K562 (cell line): ENCODE measurements around the gene ICE2. TPM values are rescaled to one million over a fixed set of nuclear protein-coding genes. Genes with fewer than 3 reads are reported as not detected.

Experiments
- ATF1 ChIP-seq, 2 experiments: fragments of 450-650 bp in 1 of 2; IDR thresholded peaks; 2 replicates each; pipeline ENCODE4 v1.6.1; 2016; ENCODE audit warnings: missing compliant biosample characterization in 1 of 2, missing genetic modification characterization in 1 of 2
- BDP1 ChIP-seq: IDR thresholded peaks from 3 replicates; pipeline ENCODE4 v1.6.1; 2011; ENCODE audit not compliant: insufficient read length, insufficient read depth
- CHD1 ChIP-seq: fragments of 200-600 bp; sonication (generic); IDR thresholded peaks from one replicate; pipeline ENCODE4 v1.6.1; 2012; ENCODE audit warnings: mild to moderate bottlenecking, moderate library complexity, low read length, inconsistent platforms
- MYNN ChIP-seq, 2 experiments: sonication (generic); formaldehyde crosslinking in 1 of 2; IDR thresholded peaks; 2 replicates each; pipeline versions ENCODE4 v1.5.0 to v1.6.1; 2016 to 2020; ENCODE audit warnings: antibody characterized with exemption in 1 of 2, missing genetic modification reagents in 1 of 2
- PHB ChIP-seq: fragments of 250-450 bp; sonication (Bioruptor Pico); IDR thresholded peaks from 2 replicates; pipeline ENCODE4 v1.5.0; 2021
- TAF7 ChIP-seq: fragments of 450-650 bp; IDR thresholded peaks from 2 replicates; pipeline ENCODE4 v1.6.1; 2016; ENCODE audit warnings: missing genetic modification characterization, missing compliant biosample characterization
- polyA plus RNA-seq, 8 experiments: library from polyadenylated mRNA; depleted of rRNA in 4 of 8; stranded (reverse) in 5 of 8; unstranded in 3 of 8; fragments of >200 nt; fragmentation: Nextera tagmentation in 2 of 8; fragmentation: Illumina TruSeq in 1 of 8; extraction: Ambion mirVana in 2 of 8; extraction: Trizol in 1 of 8; gene quantifications; 2 replicates each; pipeline versions ENCODE4 v1.2.1 to v1.2.3, GENCODE V29; 2011 to 2014; ENCODE audit warnings: inconsistent platforms in 1 of 8, missing spikeins in 1 of 8
- total RNA-seq, 7 experiments: library from RNA; depleted of rRNA in 6 of 7; stranded (reverse); fragments of >200 nt in 6 of 7; fragmentation: Illumina TruSeq in 2 of 7; extraction: Trizol in 2 of 7; gene quantifications; 2 replicates each; pipeline versions ENCODE4 v1.2.1 to v1.2.3, GENCODE V29; 2011 to 2021; ENCODE audit warnings: low replicate concordance in 1 of 7
- TF ChIP-seq, protein P1 (sequence below), 2 experiments: fragments of 450-650 bp; IDR thresholded peaks; 2 replicates each; pipeline ENCODE4 v1.6.1; 2018; ENCODE audit warnings: mild to moderate bottlenecking in 2 of 2, low read depth in 1 of 2; ENCODE audit not compliant: partially characterized antibody in 2 of 2
- TF ChIP-seq, protein P2 (sequence below), 2 experiments: fragments of 450-650 bp in 1 of 2; sonication (generic) in 1 of 2; formaldehyde crosslinking in 1 of 2; IDR thresholded peaks; 2 replicates each; pipeline versions ENCODE4 v1.7.1 to v1.9.0; 2016 to 2022; ENCODE audit warnings: inconsistent platforms in 1 of 2, mild to moderate bottlenecking in 1 of 2, missing genetic modification reagents in 1 of 2

ICE2 gene
- total and polyA plus RNA-seq, 9 of the 15 experiments (the other 6 are each of a cell fraction or from before 2014, with no cell fraction given): 21.8 to 87.9 (median 58.1) TPM

DNA sequence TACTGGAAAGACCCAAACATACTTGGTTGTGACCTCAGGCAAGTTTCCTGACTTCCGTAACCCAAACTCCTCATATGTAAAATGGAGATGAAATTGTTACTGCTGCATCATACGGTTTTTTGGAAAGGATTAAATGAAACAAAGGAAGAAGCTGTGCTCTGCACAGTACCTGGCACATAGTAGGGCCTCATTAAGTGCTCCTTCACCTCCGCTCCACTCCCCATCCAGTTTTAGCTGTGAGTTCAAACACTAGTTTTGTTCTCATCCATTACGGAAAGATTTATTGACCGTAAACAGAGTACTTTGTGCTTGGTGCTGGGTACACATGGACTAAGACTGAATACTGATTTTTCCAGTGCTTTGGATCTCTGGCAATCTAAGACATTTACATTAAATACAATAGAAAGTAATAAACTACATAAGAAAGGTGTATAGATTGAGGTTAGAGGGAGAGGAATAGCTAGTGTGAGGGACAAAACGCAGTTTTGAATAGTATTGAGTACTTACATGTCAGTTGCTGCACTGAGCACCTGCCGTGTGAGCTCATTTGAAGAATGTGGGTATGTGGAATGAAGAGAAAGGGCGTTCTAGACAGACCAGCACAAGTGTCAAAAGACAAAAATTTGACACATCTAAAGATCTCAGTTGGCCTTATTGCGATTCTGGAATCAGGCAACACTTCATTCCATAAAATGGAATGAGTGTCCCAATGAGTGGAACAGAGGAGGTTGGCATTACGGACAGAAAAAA, 594 bp upstream of the ICE2 start (continued):
- TF ChIP-seq, protein P1, sequence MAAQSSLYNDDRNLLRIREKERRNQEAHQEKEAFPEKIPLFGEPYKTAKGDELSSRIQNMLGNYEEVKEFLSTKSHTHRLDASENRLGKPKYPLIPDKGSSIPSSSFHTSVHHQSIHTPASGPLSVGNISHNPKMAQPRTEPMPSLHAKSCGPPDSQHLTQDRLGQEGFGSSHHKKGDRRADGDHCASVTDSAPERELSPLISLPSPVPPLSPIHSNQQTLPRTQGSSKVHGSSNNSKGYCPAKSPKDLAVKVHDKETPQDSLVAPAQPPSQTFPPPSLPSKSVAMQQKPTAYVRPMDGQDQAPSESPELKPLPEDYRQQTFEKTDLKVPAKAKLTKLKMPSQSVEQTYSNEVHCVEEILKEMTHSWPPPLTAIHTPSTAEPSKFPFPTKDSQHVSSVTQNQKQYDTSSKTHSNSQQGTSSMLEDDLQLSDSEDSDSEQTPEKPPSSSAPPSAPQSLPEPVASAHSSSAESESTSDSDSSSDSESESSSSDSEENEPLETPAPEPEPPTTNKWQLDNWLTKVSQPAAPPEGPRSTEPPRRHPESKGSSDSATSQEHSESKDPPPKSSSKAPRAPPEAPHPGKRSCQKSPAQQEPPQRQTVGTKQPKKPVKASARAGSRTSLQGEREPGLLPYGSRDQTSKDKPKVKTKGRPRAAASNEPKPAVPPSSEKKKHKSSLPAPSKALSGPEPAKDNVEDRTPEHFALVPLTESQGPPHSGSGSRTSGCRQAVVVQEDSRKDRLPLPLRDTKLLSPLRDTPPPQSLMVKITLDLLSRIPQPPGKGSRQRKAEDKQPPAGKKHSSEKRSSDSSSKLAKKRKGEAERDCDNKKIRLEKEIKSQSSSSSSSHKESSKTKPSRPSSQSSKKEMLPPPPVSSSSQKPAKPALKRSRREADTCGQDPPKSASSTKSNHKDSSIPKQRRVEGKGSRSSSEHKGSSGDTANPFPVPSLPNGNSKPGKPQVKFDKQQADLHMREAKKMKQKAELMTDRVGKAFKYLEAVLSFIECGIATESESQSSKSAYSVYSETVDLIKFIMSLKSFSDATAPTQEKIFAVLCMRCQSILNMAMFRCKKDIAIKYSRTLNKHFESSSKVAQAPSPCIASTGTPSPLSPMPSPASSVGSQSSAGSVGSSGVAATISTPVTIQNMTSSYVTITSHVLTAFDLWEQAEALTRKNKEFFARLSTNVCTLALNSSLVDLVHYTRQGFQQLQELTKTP (IDR thresholded peaks at IDR 0.05; ENCODE audit: low read depth in 1 of 2, partially characterized antibody in 2 of 2): no peak
- TF ChIP-seq CHD1: peak; percentile 34
- no peak for TF ChIP-seq MYNN (IDR thresholded peaks at IDR 0.05)
- no peak for TF ChIP-seq MYNN (CRISPR knock-in tag; IDR thresholded peaks at IDR 0.05)
- no peak for TF ChIP-seq BDP1
- TF ChIP-seq PHB (CRISPR knock-in tag): no peak
- TF ChIP-seq TAF7 (tag): no peak
- TF ChIP-seq, protein P2, sequence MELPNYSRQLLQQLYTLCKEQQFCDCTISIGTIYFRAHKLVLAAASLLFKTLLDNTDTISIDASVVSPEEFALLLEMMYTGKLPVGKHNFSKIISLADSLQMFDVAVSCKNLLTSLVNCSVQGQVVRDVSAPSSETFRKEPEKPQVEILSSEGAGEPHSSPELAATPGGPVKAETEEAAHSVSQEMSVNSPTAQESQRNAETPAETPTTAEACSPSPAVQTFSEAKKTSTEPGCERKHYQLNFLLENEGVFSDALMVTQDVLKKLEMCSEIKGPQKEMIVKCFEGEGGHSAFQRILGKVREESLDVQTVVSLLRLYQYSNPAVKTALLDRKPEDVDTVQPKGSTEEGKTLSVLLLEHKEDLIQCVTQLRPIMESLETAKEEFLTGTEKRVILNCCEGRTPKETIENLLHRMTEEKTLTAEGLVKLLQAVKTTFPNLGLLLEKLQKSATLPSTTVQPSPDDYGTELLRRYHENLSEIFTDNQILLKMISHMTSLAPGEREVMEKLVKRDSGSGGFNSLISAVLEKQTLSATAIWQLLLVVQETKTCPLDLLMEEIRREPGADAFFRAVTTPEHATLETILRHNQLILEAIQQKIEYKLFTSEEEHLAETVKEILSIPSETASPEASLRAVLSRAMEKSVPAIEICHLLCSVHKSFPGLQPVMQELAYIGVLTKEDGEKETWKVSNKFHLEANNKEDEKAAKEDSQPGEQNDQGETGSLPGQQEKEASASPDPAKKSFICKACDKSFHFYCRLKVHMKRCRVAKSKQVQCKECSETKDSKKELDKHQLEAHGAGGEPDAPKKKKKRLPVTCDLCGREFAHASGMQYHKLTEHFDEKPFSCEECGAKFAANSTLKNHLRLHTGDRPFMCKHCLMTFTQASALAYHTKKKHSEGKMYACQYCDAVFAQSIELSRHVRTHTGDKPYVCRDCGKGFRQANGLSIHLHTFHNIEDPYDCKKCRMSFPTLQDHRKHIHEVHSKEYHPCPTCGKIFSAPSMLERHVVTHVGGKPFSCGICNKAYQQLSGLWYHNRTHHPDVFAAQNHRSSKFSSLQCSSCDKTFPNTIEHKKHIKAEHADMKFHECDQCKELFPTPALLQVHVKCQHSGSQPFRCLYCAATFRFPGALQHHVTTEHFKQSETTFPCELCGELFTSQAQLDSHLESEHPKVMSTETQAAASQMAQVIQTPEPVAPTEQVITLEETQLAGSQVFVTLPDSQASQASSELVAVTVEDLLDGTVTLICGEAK (IDR thresholded peaks at IDR 0.05): peak; percentile 53; the same call in 1 of the 2 replicates
- TF ChIP-seq, protein P2 (CRISPR knock-in tag; IDR thresholded peaks at IDR 0.05): no peak
- no peak for TF ChIP-seq ATF1 (CRISPR knock-in tag; IDR thresholded peaks at IDR 0.05)
- no peak for TF ChIP-seq ATF1 (tag; IDR thresholded peaks at IDR 0.05)
